NT2/D1 (cell line): Measurements from ENCODE around the gene APP.

Source experiments
- YY1 ChIP-seq: IDR thresholded peaks from 2 replicates; pipeline ENCODE4 v1.6.1; 2011; ENCODE audit not compliant: insufficient read length, insufficient read depth
- ZNF274 ChIP-seq: IDR thresholded peaks from 2 replicates; pipeline ENCODE4 v1.6.1; 2011; ENCODE audit warnings: mild to moderate bottlenecking, low read depth, low read length

DNA sequence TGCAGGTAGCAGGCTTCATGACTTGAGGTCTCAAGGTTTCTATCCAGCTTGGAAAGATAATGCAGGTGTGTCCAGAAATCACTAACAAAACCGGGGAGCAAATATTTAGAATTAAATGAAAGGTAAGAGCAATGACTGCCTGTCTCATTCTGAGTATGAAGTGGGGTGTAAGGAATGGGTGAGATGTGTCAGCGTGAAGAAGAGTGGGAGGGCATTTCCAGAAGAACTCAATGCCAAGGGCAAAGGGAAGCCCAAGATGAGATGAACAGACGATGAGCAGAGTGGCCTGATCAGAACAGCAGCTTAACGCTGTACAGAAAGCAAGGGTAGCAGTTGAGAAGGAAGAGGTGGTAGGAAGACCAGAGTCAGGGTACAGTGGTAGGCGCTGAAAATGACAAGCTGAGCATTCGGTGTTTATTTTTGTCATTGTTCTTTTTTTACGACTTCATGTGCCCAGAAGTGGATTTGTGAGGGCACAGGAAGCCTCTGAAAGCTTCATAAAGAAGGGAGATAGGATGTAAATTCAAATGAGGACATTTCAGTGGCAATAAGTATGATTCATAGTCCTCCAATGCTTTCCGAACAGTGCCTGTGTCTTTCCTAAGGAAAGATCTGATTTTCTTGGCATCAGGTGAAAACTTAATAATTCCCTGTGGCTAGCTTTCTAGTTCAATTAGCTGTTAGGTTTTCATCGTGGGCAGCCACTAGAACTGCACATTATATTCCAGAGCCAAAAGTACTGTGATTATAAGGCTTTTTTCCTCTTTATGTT lies 190.5 kb downstream of the APP start:
- no peak for TF ChIP-seq YY1
- TF ChIP-seq ZNF274 = no peak
